ENCODE results near the gene TRPV4.
A peak's percentile ranks its signal among the peaks of the same experiment; 100 is the strongest.

Gene TRPV4

DNA sequence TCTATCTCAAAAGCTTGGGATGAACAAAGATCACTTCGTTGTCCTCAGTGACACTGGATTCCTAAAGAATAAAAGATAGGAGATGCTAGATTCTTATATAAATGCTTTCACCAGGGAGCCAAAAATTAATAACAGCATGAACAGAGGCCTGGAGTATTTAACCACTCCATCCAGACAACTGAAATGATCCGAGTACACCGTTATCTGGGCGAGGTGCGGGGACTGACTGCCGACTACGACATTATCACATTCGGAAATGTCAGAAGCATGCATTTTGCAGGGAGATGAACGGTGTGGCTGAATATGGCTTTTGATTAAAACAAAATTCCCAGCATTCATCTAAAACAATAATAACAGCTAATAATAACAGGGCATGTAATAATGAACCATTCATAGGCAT, 56.6 kb downstream of the TRPV4 start:
- DNase-seq (ENCODE audit: low read depth) = no peak

DNA sequence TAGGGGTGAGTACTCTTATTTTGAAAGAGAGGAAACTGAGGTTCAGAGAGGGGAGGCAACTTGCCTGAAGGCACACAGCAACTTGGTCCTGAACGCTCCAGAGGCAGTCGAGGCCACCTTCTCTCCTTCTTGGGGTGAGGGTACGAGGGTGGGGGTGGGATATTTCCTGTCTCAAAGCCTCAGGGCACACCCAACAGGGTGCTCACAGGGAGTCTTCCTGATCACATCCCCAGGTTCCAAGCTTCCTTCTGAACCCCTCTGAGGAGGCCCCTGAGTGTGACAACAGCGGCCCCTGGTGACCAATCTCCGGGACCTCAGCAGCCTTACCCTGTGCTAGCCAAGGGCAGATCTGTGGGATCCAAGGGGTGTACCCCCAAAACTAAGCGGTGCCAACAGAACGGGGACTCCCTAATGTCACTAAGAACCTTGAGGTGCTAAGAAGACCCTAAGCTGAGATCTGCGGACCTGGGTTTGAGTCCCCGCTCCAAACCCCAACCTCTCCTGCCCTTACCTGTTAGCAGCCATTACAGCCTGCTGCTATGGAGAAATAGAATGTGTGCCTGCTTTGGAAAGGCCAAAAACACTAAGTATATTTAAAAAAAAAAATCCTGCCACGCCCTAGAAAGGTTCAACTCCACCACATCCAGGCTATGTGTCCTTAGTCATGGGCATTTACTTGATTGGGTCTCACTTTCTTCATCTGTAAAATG, 57.9 kb downstream of the TRPV4 start:
- peak; percentile 58 for DNase-seq (ENCODE audit: low read depth)

DNA sequence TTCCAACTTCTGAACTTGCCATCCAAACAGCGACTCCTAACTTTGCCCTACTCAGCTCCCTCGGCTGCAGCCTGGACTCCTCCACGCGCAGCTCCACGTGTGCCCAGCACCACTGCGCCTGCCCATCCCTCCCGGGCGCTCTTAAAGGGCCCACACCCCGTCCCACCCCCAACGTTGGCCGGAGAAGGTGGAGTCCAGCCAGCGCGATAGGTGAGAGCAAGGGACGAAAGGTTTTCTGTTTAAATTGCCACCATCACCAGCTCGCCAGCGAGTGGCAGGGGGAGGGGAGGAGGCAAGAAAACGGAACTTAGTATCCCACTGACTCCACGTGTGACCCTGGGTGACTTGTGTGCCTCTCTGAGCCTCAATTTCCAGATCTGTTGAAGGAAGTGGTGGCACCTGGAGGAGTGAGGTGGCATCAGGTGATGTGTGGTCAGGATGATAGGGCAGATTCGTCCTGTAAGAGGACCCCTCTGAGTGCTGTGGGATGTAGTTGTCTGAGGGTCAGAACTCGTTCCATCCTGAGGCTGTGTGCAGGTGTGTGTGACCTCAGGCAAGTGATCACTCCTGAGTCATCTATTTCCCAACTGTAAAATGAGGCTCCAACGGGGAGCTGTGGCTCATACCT, 59.7 kb downstream of the TRPV4 start:
- DNase-seq (ENCODE audit: low read depth) = no peak

DNA sequence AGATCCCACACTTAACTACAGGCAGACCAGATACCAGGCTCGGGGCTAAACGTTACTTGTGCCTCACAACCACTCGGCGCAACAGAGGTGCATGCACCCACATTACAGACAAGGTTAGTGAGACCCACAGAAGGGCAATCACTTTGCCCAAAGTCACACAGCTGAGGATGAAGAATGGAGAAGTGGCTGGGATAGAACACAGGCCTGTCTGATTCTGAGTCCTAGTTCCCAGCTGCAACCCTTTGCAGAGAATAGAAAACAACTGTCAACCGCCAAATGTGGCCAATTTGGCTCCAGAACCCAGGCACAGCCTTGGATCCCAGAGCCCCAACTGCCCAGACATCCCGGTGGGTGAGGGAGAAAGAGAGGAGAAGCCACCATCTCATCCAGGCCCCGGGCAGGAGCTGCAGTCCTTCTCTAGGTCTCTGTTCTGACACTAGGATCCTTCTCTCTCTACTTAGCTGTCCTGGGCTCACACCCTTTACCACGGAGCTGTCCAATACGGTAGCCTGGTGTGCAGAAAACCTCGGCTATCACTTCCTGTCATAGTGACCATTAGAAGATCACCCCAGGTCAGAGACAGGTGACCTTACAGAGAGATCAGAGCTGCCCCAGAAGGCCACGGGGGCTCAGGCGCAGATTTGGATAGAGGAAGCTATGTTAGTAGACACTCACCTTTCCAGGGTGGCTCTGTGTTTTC, 60.4 kb downstream of the TRPV4 start:
- no peak for DNase-seq (ENCODE audit: low read depth)

DNA sequence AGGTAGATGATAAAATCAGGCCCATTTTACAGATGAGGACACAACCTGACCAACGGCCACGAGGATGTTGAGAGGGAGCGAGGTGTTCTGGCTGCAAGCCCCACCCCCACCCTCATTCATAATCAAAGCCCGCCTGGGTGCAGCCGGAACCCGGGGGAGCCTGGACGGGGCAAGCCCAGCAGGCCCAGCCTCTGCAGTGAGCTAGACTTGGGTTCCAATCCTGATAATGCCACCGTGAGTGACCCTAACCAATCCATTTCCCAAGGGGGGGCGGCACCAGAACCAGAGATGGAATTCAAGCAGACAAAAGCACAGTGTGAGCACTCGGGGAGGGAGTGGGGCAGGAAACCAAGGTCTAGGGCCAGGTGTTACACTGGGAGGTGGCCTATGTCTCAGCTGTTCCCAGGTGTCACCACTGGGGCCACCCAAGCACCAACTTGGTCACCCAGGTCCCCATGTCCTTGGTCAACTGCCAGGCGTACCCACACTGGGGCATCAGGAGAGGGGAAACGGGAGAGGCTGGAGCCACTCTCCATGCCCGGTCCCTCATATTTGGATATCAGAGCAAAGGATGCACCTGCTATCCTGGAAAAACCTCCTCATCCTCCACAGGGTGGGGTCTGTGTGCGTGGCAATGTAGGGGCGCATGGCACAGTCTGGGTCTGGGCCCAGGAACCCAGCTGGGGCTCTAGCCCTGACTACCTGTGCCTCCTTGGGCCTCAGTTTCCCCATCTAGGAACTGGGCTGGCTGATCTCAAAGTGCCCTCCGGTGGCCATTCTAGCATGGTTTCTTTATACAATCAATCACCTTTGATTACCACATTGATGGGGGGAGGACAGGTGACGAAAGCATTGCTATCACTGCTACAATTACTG, 61.2 kb downstream of the TRPV4 start:
- DNase-seq (ENCODE audit: low read depth) = no peak

DNA sequence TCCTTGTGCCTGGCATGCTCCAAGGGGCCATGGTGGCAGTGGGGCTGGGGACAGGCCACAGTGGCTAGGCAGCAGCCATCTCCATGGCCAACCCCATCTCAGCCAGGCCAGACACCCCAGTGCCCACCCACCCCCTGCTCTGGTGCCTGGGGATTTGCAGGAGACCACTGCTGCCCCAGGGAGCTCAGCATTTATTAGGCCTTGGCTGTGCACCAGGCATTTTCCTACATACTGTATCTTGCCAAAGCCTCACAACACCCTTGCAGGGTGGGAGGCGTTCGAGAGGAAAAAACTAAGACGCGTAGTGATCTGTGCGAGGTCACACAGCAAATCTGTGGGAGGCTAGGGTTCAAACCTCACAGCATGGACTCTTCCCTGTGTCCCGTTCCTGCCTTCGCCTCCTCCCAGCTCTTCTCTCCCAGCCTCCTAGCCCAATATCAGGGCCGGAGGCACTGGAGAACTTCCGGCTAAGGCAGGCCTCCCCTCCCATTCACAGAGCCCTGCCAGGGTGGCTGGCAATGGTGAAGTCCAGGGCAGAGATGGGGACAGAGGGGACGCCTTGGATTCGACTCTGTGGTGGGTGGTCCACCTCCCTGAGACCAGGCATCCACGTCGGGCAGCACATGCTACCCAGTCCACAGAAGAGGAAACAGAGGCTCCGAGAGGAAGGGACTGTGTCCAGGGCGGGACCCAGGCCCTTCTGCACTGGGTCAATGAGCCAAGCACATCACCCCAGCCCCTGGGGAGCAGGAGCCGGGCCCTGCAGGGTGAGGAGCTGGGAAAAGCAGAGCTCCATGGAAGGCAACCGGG, 62.1 kb downstream of the TRPV4 start:
- no peak for DNase-seq (ENCODE audit: low read depth)

DNA sequence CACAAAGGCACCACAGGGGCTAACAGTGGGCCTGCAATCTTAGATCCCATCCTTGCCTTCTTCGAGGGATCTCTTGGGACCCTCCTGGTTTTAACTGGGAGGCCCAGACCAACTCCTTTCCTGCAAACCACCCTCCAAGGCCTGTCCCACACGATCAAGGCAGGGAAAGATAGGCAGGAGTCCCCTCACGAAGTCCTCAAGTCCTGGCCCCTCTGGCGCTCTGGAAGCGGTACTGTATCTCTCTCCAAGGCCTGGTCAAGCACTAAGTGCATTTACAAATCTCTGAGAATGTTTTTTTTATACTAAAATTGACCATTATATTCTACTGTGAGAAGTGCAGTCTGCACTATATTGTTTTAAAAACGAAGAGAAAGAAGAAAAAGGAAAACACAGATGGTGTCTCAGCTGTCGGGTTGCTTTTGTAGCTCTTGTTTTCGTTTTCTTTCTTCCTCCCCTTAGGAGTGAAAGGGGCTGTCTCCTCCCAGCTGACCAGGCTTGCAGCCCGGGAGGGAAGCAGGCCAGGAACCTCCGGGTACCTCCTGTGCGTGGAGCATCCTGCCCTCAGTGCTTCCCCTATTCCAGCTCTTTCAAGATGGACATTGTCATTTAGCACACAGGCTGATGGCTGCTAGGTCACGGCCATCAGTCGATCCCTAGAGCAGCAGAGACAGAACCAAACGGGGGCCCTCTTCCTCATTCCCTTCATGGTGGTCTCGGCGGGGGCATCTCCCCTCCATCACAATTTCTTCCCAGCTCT, 62.9 kb downstream of the TRPV4 start:
- no peak for DNase-seq (ENCODE audit: low read depth)

DNA sequence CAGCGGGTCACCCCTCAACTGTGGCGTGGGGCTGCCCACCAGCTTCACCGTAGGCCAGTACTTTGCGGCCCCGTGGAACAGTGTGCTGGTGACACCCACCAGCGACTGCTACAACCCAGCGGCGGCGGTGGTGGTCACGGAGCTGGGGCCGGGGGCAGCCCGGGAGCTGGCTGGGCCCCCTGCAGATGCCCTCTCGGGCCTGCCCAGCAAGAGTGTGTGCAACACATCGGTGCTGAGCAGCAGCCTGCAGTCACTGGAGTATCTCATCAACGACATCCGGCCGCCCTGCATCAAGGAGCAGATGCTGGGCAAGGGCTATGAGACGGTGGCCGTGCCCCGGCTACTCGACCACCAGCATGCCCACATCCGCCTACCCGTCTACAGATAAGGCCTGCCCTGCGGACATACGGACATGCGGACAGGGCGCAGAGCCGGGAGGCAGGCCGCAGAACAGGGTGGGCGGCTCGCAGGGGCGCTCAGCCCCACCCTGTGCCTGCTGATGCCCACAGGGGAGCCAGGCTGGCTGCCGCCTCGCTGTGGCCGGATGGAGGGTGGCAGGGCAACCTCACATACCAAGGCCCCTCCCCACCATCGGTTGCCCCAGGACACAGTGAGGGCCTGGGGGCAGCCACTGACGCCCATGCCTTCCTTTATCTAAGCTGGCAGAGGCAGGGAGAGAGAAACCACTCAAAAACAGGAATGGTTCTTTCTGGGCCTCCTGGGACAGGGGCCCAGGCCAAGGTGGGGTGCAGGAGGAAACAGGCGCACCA, 64.1 kb downstream of the TRPV4 start:
- DNase-seq (ENCODE audit: low read depth) = no peak

DNA sequence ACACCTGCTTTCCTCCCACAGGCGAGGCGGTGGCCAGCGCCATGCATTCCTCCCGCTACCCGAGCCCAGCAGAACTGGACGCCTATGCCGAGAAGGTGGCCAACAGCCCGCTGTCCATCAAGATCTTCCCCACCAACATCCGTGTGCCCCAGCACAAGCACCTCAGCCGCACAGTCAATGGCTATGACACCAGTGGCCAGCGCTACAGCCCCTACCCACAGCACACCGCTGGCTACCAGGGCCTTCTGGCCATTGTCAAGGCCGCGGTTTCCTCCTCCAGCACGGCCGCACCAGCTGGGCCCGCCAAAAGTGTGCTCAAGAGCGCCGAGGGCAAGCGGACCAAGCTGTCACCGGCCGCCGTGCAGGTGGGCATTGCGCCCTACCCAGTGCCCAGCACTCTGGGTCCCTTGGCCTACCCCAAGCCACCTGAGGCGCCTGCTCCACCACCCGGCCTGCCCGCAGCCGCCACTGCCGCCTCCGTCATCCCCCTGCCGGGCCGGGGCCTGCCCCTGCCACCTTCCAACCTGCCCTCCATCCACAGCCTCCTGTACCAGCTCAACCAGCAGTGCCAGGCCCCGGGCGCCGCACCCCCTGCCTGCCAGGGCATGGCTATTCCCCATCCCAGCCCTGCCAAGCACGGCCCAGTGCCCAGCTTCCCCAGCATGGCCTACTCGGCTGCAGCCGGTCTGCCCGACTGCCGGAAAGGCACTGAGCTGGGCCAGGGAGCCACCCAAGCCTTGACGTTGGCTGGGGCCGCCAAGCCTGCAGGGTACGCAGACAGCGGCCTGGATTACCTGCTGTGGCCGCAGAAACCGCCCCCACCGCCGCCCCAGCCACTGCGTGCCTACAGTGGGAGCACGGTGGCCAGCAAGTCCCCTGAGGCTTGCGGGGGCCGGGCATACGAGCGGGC, 65.0 kb downstream of the TRPV4 start:
- no peak for DNase-seq (ENCODE audit: low read depth)

DNA sequence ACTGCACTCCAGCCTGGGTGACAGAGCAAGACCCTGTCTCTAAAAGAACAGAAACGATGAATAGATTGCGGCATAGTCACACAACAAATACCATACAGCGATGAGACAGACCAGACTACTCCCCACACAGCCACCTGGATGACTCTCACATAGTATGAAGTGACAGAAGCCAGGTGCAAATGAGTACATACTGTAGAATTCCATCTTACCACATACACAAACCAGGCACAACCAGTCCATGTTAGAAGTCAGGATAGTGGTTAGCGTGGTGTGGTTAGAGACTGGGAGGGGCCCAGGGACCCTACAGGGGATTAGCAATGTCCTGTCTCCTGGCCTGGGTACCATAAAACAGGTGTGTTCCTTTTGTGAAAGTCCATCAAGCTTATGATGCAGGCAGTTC, 65.7 kb downstream of the TRPV4 start:
- no peak for DNase-seq (ENCODE audit: low read depth)

DNA sequence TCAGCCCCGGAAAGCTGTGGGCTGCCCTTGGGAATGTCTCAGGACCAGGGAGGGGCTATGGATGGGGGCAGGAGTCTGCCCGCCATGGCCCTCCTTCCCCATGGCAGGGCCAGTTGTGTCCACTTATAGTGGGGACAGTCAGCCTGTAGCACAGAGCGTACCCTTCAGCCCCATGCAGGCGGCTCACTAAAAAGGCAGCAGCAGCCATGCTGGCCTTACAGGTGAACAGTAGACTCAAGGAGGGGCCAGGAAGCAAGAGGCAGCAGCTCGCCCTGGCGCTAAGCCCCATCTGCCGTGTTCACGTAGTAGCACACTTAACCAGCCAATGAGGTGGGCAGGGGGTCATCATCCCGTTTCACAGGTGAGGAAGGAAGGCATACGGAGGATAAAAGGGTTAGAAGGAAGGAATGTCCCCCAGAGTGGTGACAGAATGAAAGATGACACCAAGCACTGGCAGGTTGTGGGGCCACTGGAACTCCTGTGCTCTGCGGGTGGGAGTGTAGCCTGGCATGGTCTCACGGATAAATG, 66.9 kb downstream of the TRPV4 start:
- no peak for DNase-seq (ENCODE audit: low read depth)

DNA sequence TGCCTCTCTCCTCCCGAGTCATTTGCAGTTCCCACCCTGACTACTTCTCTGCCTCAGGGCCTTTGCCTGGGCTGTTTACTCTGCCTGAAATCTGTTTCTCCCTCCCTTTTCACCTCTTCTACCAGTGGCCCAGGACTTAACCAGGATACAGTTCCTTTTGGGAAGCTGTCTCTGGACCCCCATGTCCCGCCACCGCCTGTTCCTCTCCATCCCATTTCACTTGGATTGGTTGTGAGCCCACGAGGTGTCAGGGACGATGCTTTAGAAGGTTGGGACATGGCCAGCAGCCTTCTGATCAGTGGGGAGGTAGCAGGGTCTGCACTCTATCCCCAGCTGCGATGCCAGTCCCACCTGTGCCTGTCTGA, 67.8 kb downstream of the TRPV4 start:
- DNase-seq (ENCODE audit: low read depth) = no peak

DNA sequence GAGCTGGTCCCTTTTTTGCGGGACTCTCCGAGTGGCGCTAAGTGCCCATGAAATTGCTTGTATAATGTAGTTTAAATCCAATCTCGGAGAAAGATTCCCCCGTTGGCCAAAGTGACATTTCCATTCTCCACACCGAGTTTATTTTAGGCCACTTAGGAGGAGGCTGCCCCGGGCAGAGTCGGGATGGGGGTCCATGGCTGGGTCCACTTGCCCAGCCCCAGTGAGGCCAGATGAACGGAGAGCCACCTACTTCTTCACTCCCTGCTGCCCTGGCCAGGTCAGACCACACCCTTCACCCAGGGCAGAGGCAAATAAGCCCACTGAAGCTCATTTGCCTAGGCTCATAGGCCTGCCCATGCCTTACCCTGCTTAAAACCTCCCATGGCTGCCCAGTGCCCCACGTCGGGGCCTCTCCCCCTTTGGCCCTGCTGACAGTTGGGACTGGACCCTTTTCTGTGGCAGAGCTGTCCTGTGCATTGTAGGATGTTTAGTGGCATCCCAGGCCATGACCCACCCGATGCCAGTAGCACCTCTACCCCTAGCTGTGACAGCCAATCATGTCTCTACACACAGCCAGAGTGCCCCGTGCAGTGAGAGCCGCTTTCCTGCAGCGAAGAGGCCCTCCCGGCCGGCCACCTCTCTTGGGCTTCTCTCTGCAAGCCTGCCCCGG, 68.3 kb downstream of the TRPV4 start:
- DNase-seq (ENCODE audit: low read depth) = no peak

DNA sequence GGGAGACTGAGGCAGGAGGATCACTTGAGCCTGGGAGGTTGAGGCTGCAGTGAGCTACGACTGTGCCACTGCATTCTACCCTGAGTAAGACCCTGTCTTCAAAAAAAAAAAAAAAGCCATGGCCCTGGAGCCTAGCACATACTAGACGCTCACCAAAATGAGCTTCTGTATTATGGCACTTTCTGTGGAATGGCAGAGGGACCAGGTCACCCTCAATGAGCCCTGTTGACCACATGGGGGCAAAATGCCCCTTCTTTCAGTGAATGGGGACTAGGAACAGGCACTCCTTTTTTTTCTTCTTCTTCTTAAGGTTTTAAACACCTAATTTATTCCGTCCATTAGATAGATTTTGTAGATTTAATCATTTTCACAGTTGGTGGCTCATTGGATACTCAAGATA, 69.1 kb downstream of the TRPV4 start:
- no peak for DNase-seq (ENCODE audit: low read depth)

DNA sequence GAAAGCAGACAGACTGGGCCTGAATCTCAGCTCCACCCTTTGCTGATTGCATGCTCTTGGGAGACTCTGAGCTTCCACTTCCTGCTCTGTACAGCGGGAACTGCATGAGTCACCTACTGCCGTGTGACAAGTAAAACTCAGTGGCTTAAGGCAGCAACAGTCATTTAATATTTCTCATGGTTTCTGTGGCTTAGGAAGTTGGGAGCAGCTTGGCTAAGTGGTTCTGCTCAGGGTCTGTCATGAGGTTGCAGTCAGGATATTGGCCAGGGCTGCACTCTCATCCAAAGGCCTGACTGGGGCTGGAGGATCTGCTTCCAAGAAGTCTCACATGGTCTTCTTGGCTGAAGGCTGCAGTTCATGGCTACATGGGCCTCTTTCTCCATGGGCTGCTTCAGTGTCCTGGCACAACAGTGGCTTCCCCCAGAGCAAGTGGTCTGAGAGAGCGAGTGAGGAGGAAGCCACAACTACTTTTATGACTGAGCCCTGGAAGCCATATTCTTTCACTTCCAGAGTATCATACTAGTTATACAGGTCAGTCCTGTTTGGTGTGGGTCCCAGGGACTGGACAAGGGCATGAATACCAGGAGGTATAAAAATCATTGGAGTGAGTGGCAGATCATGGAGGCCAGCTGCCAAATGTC, 69.9 kb downstream of the TRPV4 start:
- no peak for DNase-seq (ENCODE audit: low read depth)

DNA sequence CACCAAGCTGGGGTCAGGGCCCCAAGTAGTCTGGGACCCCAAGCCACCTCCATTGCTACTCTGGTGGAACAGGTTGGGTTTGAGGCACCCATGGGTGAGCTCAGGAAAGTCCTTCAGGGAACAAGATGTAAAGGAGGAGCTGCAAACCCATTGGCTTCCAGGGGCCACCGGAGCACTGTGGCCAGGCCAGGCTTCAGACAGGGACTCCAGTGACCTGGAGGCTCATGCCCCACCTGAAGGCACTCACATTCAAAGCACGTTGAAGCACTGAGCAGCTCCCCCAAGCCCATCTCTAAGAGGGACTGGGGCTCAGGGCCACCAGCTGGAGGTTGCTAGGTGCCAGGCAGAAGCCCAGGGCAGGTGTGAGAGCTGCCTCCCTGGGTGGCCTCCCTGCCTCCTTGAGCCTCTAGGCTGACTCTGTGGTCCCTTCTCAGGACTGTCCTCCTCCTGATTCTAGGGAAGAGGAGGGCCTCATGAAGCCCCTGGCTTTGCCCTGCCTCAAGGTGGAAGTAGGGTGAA, 70.5 kb downstream of the TRPV4 start:
- no peak for DNase-seq (ENCODE audit: low read depth)

DNA sequence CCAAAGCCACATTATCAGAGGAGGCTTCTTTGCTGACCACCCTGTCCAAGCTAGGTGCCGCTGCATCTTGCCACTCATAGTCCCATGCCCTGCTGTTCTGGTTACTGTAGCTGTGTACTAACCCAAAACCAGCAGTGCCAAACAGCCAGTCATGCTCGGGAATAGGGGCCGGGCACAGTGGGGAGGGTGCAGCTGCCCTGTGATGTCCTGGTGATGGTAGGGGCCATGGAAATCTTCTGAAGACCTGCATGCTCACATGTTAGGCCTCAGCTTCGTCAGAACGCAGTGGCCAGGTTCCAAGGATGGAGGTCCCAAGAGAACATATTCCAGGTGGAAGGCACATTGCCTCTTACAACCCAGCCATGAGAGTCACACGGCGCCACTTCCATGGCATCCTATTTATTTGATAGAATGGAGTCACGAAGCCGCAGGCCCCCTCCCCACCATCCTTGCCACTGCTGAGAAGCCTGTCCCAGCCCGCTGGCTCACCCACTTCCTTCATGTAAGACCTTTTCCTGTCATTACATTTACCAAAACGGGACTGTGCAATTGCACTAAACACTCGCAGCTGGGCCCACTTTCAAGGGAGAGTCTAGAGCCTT, 71.0 kb downstream of the TRPV4 start:
- DNase-seq (ENCODE audit: low read depth) = no peak
